NOMO-1 treated with DMSO at 0.1 percent for 48 hours (cell line): ENCODE measurements around the gene MARCKS.

Experiments used
- DNase-seq: peaks from one replicate; lab custom pipeline; 2025; ENCODE audit not compliant: unreplicated experiment; lab: John Stamatoyannopoulos, UW

The MARCKS gene

DNA sequence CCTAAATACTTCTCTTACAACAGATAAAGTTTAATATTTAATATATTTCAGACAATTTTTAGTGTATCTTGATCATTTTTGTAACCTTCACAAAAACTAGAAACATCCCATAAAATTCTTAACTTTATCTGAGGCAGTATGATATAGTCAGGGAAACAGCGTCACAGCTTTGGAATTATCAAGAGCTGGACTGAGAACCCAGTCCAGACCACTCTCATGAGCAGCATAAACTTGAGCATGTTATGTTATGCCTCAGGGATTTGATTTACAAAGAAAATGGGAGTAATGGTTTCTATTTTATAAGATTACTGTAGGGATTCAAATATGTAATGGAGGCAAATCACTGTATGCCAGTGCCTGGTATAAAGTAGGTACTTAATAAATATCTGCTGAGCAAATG lies 8.3 kb upstream of the MARCKS start:
- DNase-seq = no peak

DNA sequence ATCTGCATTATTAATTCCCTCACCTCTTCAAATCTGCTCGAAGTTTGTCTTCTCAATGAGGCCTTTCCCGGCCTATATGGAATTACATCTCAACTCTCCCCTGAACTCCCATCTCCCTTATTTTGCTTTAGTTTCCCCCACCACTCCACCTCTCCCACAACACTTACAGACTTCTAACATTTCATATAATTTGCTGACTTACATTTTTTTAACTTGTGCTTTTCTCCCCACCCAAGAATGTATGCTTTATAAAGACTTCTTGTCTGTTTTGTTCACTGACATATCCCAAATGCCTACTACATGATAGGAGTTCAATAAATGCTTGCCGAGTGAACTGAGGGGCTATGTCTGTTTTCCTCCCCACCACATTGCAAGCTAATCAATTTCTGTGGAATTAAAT lies 3.9 kb upstream of the MARCKS start:
- DNase-seq = no peak

DNA sequence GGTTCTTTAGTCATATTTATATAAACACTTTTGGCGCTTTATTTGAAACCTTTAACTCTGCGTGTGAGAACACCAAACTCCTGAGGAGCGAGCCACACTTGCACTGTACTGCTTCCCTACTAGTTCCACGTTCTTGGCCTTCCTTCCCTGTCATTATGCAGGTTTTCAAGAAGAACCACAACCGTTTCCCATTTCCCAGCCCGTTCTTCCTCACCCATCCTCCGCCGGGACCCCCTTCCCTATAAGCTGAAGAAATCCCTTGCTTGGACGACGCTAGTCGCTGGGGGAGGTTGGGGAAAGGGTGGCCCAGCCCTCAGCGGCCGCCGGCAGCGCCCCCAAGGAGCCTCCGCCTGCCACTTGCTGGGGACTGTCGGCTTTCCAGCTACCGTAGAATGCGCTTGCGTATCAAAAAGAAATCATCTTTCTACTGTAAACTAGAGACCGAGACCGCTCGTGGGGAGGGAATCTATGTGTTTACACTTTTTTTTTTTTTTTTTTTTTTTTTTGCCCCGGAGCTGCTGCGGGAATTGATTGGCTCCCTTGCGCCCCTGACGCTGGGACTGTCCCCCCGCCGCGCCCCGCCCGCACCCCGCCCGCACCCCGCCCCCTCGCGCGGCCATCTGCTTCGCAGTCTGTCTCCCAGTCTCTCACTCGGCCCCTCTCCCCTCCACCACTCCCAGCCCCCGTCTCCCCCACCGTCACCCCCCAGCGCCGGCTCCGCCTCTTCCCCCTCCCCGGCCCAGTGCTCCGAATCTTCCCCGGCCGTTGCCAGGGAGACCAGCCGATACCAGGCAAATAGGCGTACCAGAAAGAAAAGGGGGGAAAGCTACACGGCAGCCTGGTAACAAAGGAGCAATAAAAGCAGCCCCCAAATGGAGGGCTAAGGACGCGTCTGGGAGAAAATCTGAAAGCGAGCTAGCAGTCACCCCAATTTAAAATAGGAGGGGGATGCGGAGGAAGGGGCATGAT lies 2.3 kb upstream of the MARCKS start:
- peak; percentile 65 for DNase-seq

DNA sequence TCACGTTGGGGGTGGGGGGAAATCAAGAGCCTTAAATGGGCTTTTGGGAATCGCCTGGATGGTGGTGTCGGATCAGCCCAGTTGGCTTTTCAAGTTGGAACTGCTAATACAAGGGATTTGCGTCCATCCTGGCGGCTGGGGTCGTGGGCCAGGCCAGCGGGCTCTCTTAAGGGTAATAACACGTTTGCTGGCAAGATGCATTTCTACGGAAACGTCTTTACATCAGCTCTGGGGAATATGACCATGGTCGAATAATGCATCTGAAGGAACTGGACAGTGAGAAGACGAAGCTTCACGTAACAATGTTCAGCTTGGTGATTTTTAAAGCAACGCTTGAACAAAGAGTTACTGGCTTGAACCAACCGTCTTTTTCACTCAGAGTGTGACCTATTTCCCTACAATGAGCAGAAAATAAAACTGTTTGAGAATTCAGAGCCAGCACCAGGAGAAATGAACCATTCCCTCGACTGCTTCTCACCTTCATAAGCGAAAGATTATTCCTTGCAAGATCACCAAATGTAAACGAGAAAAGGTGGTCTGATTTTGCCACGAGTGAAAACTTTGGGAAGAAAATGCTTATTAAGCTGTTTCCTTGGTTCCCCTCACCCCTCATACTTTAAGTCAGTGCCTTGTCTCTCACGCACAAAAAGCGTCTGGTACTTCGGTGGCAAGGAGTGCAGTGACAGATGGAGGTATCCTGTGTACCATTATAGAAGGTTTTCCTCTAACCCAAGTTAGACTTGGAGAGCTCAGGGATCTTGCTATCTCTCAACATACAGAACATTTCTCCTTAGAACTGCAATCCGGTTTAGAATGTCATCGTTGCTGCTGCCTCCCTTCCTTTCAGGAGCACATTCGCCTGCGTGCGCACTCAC lies 1.4 kb upstream of the MARCKS start:
- peak; percentile 23 for DNase-seq

DNA sequence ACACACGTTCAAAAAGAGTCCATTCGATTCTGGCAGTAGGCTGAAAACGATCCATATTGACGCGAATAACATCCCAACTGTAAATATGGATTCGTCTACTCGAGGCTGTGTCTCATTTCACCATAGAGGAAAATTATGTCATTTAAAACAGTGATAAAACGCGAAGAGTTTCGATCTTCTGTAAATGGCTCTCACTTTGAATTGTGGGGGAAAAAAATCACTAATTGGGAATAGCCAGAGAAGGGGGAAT lies 845 bp upstream of the MARCKS start:
- no peak for DNase-seq

DNA sequence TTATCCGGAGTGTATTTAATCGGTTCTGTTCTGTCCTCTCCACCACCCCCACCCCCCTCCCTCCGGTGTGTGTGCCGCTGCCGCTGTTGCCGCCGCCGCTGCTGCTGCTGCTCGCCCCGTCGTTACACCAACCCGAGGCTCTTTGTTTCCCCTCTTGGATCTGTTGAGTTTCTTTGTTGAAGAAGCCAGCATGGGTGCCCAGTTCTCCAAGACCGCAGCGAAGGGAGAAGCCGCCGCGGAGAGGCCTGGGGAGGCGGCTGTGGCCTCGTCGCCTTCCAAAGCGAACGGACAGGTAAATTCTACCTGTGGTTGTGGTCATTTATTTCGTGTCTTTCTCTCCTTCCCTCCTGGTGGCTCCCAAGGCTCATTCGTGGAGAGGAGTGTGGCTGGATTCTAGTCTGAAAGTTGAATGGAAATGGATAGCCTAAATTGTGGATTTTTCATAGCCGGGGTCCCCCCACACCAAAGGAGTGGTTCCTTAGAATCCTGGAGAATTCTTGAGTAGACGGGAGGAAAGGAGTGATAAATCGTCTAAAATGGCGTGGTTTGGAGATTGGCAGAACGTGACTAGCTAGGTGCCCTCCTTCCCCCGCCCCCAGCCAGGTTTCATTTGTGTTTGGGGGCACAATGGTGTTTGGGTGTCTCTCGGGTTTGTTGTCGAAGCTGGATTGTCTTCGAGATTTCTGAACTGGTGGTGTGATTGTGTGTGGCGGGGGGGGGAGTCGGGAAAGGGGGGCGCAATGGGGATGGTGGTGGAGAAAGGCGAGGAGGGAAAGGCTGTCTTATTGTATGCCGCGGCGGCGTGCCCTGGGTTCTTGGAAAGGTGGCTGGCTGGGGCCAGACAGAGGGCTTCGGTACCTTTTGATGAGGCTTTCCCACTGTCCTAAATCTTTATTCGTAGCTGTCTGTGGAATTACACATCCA lies 673 bp downstream of the MARCKS start:
- peak; percentile 41 for DNase-seq

DNA sequence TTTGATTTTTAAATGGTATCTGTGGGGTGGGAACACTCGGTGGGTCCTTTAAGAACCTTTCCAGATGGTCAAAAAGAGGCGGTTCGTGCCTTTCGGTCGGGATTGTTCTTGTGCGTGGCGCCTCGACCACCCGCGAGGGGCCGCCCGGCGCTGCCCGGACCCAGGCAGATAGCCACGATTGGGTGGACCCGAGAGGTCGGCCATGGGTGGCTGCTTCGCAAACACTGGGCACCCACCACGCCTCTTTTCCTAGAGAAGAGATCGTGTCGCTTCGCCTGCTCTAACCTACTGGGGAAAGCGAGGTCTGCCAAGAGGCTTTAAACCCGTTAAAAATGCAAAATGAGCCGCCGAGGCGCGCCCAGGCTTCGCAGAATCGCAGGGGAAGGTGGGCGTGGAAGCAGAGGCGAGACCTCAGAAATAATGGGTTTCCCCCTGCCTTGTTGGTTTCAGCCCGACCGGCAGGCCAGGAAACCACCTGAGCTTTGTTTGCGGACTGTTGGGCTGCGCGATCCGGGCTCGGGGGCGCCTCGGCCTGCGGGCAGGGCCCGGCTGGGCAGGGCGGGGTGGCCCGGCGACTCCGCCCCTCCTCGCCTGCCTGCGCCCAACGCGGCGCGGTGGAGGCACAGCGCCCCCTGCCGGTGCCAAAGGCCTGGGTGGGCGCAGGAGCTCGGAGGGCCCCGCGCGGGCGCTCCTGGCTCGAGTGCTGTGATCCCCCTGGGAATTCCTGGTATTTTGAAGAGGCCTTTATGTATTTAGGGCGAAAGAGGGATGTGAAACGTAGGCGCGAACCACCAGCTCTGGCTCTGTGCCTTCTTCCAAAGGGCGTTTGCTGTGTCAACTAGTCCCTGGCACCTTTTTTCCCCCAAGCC lies 1.6 kb downstream of the MARCKS start:
- peak; percentile 75 for DNase-seq

DNA sequence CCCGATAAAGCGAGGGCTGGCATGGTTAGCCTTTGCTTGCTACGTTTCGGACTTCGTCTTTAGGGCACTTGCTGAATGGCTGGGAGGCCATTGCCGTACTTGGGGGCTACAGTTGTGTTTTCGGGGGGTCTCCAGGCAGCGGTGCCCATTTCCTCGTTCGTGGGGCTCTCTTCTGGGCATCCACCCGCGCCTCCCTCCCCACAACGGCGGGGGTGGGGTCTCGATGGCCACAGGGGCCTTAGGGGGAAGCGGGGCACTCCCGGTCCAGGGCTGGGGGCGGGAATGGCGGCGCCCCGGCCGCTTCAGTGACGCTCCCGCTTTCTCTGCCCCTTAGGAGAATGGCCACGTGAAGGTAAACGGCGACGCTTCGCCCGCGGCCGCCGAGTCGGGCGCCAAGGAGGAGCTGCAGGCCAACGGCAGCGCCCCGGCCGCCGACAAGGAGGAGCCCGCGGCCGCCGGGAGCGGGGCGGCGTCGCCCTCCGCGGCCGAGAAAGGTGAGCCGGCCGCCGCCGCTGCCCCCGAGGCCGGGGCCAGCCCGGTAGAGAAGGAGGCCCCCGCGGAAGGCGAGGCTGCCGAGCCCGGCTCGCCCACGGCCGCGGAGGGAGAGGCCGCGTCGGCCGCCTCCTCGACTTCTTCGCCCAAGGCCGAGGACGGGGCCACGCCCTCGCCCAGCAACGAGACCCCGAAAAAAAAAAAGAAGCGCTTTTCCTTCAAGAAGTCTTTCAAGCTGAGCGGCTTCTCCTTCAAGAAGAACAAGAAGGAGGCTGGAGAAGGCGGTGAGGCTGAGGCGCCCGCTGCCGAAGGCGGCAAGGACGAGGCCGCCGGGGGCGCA lies 2.4 kb downstream of the MARCKS start:
- DNase-seq = no peak

DNA sequence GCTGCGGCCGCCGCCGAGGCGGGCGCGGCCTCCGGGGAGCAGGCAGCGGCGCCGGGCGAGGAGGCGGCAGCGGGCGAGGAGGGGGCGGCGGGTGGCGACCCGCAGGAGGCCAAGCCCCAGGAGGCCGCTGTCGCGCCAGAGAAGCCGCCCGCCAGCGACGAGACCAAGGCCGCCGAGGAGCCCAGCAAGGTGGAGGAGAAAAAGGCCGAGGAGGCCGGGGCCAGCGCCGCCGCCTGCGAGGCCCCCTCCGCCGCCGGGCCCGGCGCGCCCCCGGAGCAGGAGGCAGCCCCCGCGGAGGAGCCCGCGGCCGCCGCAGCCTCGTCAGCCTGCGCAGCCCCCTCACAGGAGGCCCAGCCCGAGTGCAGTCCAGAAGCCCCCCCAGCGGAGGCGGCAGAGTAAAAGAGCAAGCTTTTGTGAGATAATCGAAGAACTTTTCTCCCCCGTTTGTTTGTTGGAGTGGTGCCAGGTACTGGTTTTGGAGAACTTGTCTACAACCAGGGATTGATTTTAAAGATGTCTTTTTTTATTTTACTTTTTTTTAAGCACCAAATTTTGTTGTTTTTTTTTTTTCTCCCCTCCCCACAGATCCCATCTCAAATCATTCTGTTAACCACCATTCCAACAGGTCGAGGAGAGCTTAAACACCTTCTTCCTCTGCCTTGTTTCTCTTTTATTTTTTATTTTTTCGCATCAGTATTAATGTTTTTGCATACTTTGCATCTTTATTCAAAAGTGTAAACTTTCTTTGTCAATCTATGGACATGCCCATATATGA lies 3.2 kb downstream of the MARCKS start:
- DNase-seq = no peak

DNA sequence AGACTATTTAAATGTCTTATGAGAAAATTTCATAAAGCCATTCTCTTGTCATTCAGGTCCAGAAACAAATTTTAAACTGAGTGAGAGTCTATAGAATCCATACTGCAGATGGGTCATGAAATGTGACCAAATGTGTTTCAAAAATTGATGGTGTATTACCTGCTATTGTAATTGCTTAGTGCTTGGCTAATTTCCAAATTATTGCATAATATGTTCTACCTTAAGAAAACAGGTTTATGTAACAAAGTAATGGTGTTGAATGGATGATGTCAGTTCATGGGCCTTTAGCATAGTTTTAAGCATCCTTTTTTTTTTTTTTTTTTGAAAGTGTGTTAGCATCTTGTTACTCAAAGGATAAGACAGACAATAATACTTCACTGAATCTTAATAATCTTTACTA lies 5.0 kb downstream of the MARCKS start:
- no peak for DNase-seq

DNA sequence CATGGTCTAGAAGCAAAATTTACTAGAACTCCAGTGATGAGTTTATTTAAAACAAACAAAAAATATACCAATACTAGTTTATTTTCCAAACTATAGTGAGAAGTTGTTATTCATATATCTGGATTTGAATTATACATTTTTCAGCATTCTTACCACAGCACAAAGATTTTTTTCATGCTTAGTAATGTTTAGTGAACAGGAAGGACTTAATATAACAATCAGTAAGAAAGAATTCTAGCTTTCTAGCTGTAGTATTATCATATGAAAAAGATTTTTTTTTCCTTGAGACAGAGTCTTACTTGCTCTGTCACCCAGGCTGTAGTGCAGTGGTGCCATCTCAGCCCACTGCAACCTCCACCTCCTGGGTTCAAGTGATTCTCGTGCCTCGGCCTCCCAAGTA lies 13.8 kb downstream of the MARCKS start:
- DNase-seq = no peak

DNA sequence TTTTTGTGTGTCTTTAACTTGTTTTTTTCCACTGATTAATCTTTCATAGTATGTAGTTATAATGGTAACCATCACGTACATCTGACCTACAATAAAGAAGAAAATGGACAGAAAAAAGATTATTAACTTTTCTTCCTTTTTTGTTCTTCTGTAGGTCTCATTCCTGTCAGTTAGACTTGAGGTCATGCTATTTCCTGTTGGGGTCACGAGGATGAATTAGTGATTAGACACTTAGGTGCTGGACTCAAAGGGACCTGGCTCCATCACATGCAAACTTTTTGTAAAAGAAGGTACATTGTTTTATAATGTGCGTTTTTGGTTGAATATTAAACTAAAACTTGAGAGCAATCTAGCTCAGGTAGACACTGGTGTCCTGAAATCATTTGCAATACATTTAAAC lies 14.8 kb downstream of the MARCKS start:
- peak; percentile 9 for DNase-seq

DNA sequence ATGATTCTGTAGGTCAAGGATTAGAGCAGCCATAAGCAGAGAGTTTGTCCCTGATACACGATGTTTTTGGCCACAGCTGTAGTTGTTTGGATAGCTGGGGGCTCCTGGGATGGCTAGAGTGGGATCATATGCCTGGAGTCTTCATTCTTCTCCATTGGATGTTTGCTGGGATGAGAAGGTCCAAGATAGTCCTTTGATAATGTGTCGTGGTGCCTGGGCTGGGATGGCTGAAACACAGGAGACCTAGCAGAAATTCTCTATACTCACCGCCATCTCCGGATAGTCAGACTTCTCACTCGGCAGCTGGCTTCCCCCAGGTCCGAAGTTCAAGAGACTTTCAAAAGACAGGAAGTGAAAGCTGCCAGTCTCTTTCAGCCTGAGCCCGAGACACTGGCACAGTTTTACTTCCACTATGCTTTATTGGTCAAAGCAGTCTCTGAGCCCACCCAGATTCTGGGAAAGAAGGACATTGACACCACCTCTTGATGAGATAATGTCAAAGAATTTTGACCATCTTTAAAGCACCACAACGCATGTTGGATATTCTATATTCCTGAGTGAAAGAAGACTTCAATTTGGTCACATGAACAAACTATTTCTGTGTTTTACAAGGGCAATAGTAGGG lies 16.0 kb downstream of the MARCKS start:
- DNase-seq = peak; percentile 89

DNA sequence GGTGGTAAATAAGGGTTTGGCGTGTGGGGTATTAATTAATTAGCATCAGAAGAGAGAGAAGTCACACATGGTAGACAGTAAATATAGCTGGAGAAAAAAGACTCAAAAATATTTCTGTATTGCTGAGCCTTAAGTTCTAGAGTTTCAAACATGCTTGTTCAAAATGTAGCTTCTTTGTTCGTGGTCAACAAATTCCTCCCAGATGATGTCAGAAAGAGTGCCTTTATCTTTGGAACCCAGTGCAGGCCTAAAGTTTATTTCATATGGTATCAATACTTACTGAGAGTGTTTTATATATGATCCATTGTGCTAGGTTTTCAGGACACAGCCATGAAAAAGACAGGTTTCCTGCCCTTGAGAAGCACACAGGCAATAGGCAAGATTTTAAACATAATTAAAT lies 18.3 kb downstream of the MARCKS start:
- no peak for DNase-seq

DNA sequence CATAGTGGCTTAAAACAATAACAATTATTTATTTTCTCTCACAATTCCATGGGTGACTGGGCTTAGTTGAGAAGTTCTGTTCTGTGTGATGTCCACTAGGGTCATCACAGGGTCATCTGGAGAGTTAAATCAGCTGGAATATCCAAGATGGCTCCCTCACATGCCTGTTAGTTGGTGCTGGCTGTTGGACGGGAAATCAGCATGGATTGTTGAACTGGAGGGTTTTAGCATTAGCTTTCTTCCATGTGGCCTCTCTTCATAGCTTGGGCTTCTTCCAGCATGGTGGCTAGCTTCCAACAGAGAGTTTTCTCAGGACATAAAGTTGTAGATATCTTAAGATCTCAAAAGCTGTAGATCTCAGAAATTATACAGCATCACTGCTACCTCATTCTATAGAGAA lies 19.6 kb downstream of the MARCKS start:
- no peak for DNase-seq

DNA sequence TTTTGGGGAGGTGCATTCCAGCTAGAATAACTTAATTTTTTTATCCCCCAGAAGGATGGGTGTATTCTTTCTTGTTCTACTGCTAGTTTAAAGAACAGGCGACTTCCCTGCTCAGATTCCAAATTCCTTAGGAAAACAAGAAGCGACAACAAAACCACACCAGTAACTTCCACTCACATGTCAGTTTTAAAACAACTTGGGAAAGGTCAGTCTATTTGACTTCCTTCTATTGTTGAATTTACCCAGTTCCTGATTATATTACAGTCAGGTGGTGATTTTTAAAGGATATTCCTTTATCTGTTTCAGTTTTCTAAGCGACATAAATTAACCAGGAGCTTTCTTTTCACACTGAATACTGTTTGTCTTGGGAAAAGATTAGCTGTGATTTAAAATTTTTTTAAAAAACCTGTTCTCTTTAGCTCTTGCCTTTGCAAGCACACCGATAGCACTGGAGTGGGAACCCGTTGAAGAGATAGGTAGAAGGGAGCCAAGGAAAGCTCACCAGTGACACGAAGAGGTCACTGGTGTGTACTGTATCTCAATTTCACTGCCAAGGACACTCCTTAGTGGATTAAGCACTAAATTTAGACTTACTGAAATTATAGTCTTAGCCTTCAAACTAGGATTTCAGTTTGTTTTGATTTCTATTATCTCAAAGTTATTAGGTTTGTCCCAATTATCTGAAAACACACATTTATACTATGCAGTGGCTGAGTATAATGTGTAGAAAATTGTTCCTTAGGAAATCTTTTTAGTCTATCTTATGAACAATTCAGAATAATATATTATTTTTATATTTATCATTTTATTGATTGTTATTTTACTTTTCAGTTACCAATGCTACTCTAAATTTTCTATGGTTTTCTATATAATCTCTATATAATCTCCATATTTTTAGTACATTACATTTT lies 22.3 kb downstream of the MARCKS start:
- DNase-seq = peak; percentile 73

DNA sequence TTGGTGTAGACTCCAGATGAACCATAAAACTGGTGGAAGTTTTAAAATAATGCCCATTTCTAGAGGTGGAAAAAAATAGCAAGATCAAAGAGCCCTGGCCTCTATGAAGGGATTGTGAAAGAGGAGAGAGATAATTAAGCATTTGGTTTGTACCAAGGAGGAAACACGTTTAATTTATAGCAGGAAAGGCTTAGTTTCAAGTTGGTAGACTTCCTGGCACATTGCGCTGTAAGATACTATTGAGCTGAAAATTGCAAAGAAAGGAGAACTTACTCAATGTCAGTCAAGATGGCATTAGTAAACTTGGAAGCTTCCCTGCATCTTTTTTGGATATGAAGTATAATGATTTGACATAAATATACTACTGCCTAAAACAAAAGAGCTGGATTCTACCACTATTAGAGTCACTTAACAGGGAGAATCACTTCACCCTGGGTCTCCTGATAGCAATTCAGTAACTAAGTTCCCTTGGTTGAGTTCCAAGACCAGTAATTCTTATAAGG lies 24.4 kb downstream of the MARCKS start:
- peak; percentile 98 for DNase-seq
